ENCODE results near the gene MYO1B.

DNA sequence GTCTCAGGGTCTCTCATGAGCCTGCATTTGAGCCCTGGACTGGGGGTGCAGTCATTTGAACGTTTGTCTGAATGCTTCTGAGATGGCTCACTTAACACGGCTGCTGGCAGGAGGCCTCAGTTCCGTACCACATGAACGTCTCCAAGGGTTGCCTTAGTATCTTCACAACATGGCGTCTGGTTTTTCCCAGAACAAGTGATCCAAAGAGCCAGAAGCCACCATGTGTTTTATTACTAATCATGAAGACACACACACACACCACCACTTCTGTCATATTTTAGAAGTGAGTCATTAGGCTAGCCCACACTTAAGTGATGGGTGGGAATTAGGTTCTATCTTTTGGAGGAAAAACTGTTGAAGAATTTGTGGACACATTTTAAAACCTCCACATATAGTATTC, 15.0 kb upstream of the MYO1B start:
- TF ChIP-seq, protein P1, sequence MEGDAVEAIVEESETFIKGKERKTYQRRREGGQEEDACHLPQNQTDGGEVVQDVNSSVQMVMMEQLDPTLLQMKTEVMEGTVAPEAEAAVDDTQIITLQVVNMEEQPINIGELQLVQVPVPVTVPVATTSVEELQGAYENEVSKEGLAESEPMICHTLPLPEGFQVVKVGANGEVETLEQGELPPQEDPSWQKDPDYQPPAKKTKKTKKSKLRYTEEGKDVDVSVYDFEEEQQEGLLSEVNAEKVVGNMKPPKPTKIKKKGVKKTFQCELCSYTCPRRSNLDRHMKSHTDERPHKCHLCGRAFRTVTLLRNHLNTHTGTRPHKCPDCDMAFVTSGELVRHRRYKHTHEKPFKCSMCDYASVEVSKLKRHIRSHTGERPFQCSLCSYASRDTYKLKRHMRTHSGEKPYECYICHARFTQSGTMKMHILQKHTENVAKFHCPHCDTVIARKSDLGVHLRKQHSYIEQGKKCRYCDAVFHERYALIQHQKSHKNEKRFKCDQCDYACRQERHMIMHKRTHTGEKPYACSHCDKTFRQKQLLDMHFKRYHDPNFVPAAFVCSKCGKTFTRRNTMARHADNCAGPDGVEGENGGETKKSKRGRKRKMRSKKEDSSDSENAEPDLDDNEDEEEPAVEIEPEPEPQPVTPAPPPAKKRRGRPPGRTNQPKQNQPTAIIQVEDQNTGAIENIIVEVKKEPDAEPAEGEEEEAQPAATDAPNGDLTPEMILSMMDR (conservative IDR thresholded peaks at IDR 0.05; ENCODE audit: low read length): no peak
- TF ChIP-seq EZH2phosphoT487 (IDR thresholded peaks at IDR 0.05; ENCODE audit: borderline replicate concordance): no peak

Measured in Loucy (cell line).